Stimulated activated CD8-positive, alpha-beta memory T cell treated with anti-CD3 and anti-CD28 coated beads, Interleukin-4, amount 100 ng/mL, for 48 hours (primary cell): ENCODE results near the gene MSX1.

ENCODE experiments used
- DNase-seq: peaks from one replicate; pipeline ENCODE4 v3.0.0-alpha.2; 2020

The MSX1 gene

DNA sequence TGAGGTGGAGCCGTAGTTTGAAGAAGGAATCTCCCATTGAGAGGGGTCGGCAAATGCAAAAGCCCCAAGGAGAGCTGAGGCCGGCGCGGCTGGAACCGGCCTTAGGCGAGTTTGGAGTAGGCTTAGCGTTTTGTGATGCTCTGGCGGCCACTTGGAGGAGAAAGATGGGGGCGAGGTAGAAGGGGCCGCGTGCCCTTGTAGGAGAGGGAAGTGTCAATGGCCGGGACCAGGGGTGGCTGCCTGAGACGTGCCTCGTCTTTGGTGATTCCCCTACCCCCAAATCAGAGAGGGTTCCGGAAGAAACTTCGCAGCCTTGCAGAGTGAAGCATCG lies 11.7 kb downstream of the MSX1 start:
- DNase-seq: no peak

- no peak for DNase-seq
Observed at GRCh38 chr4:4871573-4872313, 12.3 kb downstream of the MSX1 start.

- DNase-seq: no peak
Observed at GRCh38 chr4:4872314-4872903, 12.9 kb downstream of the MSX1 start.

DNA sequence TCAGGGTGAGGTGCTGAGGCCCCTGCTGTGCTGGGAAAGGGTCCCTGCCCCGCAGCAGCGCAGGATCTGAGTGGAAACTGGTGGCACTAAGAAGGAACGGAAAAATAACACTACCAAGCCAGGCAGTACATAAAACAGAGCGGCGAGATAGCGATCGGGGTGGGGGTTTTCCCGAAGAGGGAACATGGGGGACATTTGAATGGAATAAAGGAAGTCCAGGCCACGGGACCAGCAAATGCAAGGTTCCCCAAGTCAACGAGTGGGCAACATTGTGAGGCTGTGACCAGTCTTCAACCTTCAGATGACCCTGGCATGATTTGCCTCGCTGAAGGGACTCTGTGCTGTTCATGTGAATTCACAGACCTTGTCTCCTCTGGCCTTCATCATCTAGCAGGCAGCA lies 13.7 kb downstream of the MSX1 start:
- no peak for DNase-seq

- DNase-seq: no peak
Observed at GRCh38 chr4:4874254-4874653, 14.8 kb downstream of the MSX1 start.

DNA sequence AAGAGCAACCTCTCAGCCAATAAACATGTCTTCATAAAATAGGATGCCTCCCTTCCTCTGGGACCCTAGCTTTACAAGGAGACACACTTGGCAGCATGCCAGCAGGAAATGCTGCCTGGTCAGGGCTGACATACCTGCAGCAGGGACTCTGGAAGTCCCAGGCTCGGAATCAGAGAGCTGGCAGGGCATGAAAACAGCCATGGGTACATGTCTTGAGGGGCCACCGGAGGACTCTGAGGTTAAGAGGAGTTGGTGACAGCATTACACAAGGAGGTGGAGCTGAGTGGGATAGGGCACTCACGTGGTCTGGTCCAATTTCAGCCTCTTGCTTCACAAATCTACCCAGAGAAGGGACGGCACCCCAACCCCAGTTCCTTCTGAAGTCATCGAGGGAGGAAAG lies 15.7 kb downstream of the MSX1 start:
- DNase-seq: no peak

DNA sequence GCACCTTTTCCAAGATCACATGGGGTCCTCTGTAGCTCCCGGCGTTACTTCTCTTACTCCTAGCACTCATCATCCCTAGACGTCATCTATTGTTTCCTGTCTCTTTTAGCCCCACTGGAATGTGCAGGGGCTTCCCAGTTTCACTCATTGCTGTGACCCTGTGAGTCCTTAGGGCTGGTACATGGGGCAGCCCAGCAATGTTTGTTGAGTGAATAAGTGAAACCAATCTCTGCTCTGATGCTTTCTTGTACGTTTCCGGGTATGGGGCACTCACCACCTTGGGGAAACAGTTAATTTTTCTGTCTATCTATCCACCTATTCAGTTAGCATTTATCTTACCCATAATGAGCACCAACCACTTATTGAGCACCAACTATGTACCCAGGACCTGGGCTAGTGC lies 16.1 kb downstream of the MSX1 start:
- DNase-seq: no peak

DNA sequence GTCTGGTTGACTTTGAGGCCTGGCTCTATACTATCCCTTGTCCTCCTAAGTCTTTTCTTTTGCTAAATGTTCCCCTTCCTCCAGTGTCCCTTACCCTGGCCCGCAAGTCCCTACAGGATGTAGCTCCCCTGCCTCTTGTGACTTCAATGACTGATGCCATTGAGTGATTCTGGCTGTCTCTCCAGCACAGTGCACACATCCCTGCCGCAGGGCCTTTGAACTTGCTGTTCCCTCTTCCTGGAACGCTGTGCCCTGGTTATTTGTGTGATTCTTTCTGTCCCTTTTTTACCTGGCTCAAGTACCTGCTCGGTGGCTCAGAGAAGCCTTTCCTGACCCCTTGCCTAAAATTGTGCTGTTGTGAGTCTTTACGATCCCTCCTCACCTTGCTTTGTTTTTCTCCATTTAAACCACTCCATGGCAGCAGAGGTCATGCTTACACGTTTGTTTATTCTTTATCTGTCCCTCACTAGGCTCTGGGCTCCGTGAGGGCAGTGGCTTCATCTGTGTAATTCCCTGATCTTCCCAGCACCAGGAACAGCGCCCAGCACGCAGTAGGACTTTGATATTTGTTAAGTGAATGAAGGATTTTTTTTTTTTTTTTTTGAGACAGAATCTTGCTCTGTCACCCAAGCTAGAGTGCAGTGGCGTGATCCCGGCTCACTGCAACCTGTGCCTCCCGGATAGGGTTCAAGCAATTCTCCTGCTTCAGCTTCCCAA lies 17.6 kb downstream of the MSX1 start:
- DNase-seq: no peak

DNA sequence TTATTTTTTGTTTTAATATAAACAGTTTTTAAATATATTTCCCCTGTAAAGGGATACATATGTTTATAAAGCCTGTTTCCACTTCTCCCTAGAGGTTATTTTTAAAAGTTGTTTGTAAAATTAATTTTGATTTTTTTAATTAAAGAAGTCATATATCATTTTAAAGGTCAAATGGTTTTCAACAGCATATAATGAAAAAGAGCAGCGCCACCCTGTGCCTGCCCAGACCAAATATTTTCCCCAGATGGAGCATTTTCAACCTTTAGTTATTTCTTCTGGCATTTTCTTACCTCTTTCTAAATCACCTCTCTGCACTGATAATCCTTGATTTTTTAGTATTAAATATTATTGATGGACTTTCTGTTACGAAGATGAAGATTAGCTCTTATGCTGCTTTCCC lies 21.0 kb downstream of the MSX1 start:
- no peak for DNase-seq

GRCh38 chr4:4881432-4881831 lies 22.0 kb downstream of the MSX1 start:
- DNase-seq: no peak

DNA sequence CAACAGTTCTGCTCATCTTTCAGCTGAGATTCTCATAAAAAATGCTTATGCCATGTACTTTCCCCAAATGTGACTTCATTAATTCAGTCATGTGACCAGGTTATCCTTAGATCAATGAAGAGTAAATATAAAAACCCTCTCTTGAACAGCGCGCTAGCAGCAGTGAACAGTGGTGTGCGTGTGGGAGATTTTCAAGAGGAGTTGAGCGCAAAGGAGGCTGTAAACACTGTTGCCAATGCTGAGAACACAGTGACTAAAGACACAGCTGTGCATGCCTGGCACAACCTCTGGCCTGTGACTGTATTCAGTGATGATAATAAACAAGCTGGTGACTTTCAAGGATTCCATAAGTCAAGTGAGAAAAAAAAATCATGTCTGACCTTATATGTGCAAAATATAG lies 25.1 kb downstream of the MSX1 start:
- DNase-seq: no peak

DNA sequence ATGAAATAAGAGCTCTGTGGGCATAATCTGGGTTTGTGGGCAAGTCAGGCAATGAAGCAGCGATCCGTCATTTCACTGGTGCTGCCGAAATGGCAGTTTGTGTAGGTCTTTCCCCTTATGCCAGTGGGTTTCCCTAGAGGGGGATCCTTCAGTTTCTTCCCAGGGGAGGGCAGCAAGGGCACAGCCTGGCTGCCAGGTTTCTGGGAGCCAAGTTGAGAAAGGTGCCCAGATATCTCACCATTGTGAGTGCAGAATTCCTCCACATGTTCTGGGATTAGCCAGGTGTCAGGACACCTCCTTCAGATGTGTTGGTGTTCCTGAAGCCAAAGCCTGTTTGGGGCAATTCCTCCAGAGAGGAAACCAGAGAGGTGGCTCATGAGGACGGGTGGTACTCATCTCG lies 28.0 kb downstream of the MSX1 start:
- no peak for DNase-seq

- DNase-seq: no peak
Observed at GRCh38 chr4:4888695-4889094, 29.2 kb downstream of the MSX1 start.

DNA sequence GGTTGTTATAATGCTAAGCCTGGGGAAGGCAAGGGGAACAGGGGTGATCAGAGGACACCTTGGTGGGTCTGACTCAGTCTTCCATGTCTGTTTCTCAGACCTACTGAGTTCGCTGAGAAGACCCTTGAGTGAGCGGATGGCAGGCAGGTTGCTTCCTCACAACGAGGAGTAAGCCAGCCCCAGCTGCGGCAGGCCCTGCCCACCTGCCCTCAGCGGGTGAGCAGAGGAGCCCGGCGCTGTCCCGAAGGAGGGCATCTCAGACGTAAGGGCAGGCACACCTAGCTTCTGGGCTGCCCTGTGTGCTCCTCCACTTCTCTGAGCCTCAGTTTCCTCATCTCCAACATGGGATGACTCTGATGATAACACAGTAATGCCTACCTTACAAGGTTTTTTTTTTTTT lies 30.3 kb downstream of the MSX1 start:
- DNase-seq: no peak

GRCh38 chr4:4890574-4891255 lies 31.2 kb downstream of the MSX1 start:
- DNase-seq: no peak

GRCh38 chr4:4893721-4894120 lies 34.3 kb downstream of the MSX1 start:
- no peak for DNase-seq

DNA sequence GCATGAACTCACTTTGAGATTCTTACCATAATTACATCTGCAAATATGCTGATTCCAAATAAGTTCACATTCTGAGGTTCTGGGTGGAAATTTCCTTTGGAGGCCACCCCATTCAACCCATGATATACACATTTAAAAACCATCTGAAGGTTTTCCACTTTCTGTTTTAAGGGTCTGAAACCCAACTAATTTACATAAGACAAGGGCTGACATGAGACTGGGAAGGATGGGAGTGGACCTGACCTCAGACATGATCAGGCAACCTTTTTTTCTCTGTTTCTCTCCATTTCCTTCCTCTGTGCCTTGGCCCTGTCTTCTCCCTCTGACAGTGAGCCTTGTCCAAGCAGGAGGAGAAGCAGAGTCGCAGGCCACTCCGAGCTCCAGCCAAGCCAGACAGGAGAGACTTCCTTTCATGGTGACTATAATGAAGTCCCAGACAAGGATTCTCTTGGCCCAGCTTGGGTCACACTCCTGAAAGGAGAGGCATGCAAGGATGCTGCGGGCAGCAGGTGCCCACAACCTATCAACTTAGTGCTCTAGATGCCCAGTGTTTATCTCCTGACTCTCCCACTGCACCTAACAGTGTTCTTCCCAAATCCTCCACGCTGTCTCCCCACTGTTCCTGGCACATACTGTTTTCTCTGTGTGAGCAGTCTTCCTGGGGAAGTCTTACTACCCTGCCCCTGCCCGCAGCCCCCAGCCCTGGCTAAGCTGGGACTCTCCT lies 39.9 kb downstream of the MSX1 start:
- no peak for DNase-seq

GRCh38 chr4:4901877-4902276 lies 42.4 kb downstream of the MSX1 start:
- no peak for DNase-seq

- DNase-seq: no peak
Observed at GRCh38 chr4:4912155-4912554, 52.7 kb downstream of the MSX1 start.

DNA sequence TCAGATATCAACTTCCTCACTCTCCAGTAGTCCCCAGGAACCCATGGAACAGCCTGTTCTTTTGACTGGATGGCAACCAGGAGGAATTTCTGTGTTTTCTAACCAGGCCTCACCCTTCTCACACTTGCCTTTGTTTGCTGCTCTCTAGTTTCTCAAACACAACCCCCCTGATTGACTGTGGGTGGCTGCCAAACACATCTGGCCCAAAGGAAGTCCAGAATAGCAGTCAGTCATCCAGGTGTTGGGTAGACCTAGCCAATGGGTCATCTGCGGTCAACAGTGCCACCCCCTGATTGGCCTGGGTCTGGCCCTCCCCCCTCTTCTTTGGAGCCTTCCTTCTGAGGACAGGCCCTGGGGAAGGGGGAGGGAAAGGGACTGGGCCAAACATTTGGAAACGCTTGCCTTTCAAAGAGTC lies 53.7 kb downstream of the MSX1 start:
- no peak for DNase-seq
